Large intestine (tissue), 3 donors: Measurements from ENCODE around the gene ZNF618. TPM values are rescaled to one million over a fixed set of nuclear protein-coding genes. Genes with fewer than 3 reads are reported as not detected.

ENCODE experiments used
- DNase-seq, 2 donors: peaks; one replicate each; pipeline versions ENCODE4 v3.0.0 to v3.0.0-alpha.2; 2013
- H3K27ac ChIP-seq: one replicate; pipeline ENCODE4 v1.5.1; 2013; ENCODE audit warnings: low read length
- H3K27me3 ChIP-seq: 2 replicates; pipeline ENCODE4 v1.6.1; 2013; ENCODE audit warnings: low read length; ENCODE audit not compliant: control insufficient read depth, insufficient read depth
- H3K36me3 ChIP-seq: 2 replicates; pipeline ENCODE4 v1.6.1; 2013; ENCODE audit warnings: low read length; ENCODE audit not compliant: control insufficient read depth, insufficient read depth
- H3K4me1 ChIP-seq: one replicate; pipeline ENCODE4 v1.6.1; 2013; ENCODE audit warnings: low read length; ENCODE audit not compliant: control insufficient read depth, insufficient read depth
- H3K4me3 ChIP-seq: one replicate; pipeline ENCODE4 v1.5.1; 2013; ENCODE audit warnings: low read length
- H3K9me3 ChIP-seq: one replicate; pipeline ENCODE4 v1.6.1; 2013; ENCODE audit warnings: mild to moderate bottlenecking, low read depth, low read length, moderate library complexity; ENCODE audit not compliant: control insufficient read depth
- WGBS: methylation state at CpG from one replicate; pipeline ENCODE4 v1.1.5; 2013; ENCODE audit warnings: low lambda C conversion rate; ENCODE audit not compliant: insufficient coverage; 5-methylcytosine and 5-hydroxymethylcytosine counted together
- polyA plus RNA-seq: library from polyadenylated mRNA; unstranded; fragments of 120-200 nt; gene quantifications from one replicate; pipeline ENCODE4 v1.2.1, GENCODE V29; 2013

ZNF618 gene
- polyA plus RNA-seq, 1 donor, result 8.1 TPM

DNA sequence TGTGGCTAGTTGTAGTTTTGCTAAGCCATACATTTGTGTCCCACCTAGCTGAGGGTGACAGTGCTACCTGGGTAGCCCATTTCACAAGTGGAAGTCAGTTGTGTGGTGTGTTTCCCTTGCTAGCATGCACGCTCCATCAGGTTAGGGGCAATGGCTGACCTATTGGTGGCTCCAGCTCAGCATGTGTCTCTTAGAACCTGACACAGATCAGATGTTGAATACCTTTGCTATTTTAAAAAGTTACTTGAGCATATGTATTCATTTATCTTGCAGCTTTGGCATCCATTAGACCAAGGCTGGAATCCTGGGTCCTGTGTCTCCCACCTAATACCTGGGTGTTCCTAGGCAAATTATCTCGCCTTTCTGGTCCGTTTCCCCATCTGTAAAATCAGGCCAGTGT lies 44.8 kb downstream of the ZNF618 start:
- H3K36me3 ChIP-seq, result no peaks in the 10 kb centered on the region
- peaks cover 3% of the 10 kb centered on the region for H3K9me3 ChIP-seq
- H3K4me3 ChIP-seq, result no peak overlapping the region
- H3K27me3 ChIP-seq, result no peaks in the 10 kb centered on the region
- WGBS, result 80% methylated on average over 1 of the region's 3 CpGs
- no peak overlapping the region for H3K27ac ChIP-seq
- peaks cover 15% of the 10 kb centered on the region for H3K4me1 ChIP-seq
- DNase-seq, result no peak

DNA sequence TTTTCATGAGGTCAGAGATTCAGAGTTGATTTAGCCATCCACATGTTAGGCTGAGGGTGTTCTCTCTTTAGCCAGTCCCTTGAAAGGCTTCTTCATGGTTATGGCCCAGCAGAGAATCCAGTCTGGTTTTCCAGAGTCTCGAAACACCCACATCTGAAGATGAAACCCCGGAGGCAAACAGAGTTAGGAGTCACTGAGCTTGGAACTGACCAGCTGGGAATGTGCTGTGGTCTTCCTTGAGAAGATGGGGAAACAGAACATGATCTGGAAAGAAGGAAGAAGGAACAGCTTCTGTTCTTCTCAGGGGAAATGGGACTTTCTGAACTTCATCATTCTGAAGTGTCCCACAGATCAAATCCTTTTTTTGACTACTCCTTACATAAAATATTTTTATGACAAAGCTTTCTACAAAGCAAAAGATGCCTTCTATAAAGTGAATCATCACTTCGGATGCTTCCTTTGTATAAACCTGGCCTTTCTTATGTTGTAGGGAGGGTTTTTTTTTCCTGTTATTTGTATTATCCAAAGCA lies 45.4 kb downstream of the ZNF618 start:
- DNase-seq, result no peak
- no CpG with 5 or more reads among the region's 3 CpGs for WGBS
- Histone ChIP-seq H3K4me1 (peaks cover 12% of the 10 kb centered on the region), H3K4me3 (no peak overlapping the region), H3K27me3 (no peaks in the 10 kb centered on the region), H3K27ac (no peak overlapping the region), H3K36me3 (no peaks in the 10 kb centered on the region), H3K9me3 (peaks cover 7% of the 10 kb centered on the region)

DNA sequence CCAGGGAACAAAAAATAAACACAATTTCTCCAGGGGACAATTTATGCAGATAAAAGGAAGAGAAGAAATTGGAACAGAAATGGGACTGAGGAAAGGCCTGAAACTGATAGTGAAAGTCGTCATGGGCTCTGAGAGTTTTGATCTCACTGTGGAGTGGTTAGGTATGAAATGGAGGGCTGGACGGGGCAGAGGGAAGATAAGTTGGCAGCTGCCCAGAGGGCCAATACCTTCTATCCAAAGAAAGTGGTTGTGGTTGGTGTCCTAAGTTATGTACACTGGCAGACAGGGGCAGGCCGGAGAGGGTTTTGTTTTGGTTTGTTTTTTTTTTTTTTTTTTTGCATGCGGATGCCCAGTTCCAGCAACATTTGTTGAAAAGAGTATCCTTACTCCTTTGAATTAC lies 46.1 kb downstream of the ZNF618 start:
- H3K9me3 ChIP-seq, result peaks cover 7% of the 10 kb centered on the region
- H3K4me1 ChIP-seq, result peaks cover 10% of the 10 kb centered on the region
- WGBS, result 82% methylated on average over 2 of the region's 4 CpGs
- H3K4me3 ChIP-seq, result no peak overlapping the region
- H3K27ac ChIP-seq, result no peak overlapping the region
- no peaks in the 10 kb centered on the region for H3K36me3 ChIP-seq
- H3K27me3 ChIP-seq, result no peaks in the 10 kb centered on the region
- no peak for DNase-seq

DNA sequence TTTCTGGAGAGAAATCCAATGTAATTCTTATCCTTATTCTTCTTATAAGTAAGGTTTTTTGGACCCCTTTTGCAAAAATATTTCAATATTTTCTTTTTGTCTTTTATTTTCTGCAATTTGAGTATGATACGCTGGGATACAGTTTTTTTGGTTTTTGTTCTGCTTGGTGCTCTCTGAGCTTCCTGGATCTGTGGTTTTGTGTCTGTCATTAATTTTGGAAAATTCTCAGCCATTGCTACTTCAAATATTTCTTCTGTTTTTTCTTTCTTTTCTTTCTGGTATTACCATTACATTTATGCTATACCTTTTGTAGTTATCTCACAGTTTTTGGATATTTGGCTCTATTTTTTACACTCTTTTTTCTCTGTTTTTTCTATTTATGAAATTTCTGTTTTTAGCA lies 50.1 kb downstream of the ZNF618 start:
- peaks cover 12% of the 10 kb centered on the region for H3K9me3 ChIP-seq
- H3K4me3 ChIP-seq, result no peak overlapping the region
- no peaks in the 10 kb centered on the region for H3K27me3 ChIP-seq
- WGBS, result 100% methylated on average over 1 of the region's 1 CpG
- H3K36me3 ChIP-seq, result no peaks in the 10 kb centered on the region
- H3K27ac ChIP-seq, result no peak overlapping the region
- no peaks in the 10 kb centered on the region for H3K4me1 ChIP-seq
- no peak for DNase-seq

DNA sequence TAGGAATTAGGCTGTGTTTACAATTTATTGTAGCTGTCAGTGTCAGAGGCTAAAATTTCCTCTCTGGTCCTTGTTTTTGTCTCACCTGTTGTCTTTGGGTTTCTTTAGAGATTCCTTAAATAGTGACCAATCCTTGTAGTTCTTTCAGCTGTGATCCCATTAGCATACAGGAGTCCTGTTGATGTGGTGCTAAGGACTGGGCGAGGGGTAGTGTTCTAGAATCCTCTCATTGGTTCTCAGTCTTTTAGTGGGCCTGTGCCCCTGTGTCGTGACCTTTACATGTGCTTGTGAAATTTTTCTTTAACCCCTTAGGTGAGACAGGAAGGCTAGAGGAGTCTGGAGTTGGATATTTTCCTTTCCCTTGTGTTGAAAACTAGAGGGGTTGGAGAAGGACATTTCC lies 51.2 kb downstream of the ZNF618 start:
- no peak overlapping the region for H3K4me3 ChIP-seq

DNA sequence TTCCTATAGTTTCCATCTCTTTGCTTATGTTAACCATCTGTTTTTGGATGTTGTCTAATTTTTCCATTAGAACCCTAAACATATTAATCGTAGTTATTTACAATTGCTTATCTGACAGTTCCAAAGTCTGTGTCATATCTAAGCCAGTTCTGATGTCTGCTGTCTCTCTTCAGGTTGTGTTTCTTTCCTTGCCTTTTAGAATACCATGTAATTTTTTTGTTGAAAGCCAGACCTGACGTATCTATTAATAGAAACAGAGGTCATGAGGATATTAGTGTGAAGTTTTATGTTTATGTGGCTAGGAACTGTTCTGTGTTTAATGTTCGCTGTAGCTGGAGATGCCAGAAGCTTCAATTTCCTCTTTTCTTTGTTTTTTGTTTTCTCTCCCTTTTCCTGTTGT lies 52.2 kb downstream of the ZNF618 start:
- H3K27ac ChIP-seq, result no peak overlapping the region
- whole genome bisulfite sequencing, result no CpG with 5 or more reads among the region's 3 CpGs
- no peak for DNase-seq
- peaks cover 12% of the 10 kb centered on the region for H3K9me3 ChIP-seq
- no peaks in the 10 kb centered on the region for H3K27me3 ChIP-seq
- H3K36me3 ChIP-seq, result no peaks in the 10 kb centered on the region
- H3K4me3 ChIP-seq, result no peak overlapping the region
- no peaks in the 10 kb centered on the region for H3K4me1 ChIP-seq

More for the DNA sequence above, 51.2 kb downstream of the ZNF618 start:
- Histone ChIP-seq H3K4me1 (no peaks in the 10 kb centered on the region), H3K9me3 (peaks cover 12% of the 10 kb centered on the region), H3K36me3 (no peaks in the 10 kb centered on the region), H3K27me3 (no peaks in the 10 kb centered on the region), H3K27ac (no peak overlapping the region)
- no peak for DNase-seq
- no CpG with 5 or more reads among the region's 2 CpGs for WGBS

DNA sequence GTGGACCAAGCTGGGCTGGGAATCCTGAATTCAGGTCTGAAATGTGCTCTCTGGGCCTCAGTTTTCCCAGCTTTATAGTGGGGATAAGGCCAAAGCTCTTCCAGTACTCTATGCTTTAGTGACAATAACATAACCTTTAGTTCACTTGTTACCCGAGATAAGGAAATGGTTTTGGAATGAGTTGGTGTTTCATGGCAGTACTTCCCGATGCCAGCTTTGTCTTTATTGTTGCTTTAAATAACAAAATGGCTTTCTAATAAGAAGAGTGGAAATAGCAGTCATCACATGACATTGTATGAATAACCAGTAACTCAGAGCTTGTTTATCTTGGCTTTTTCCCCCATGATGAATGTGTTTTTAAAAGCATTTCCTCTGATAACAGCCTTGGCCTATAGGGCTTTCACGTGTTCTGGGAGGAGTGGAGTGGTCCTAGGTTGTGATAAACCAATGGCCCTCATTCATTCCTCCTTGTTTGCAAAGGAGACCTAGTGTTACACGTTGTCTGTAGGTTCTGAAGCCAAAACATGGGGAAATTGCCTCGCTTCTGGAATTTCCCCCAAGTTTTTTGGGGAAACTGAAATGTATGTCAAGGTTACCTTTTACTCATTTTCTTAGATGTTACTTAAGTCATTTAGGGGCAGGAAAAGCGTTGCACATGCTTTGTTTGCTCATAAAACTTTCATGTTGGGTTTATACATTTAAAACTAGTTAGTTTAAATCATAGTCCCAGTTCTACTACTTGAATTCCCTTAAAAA lies 53.7 kb downstream of the ZNF618 start:
- Histone ChIP-seq H3K27me3 (no peaks in the 10 kb centered on the region), H3K36me3 (no peaks in the 10 kb centered on the region), H3K4me1 (no peaks in the 10 kb centered on the region), H3K27ac (no peak overlapping the region), H3K9me3 (peaks cover 12% of the 10 kb centered on the region), H3K4me3 (no peak overlapping the region)
- DNase-seq, result no peak
- 83% methylated on average over 1 of the region's 6 CpGs for WGBS

DNA sequence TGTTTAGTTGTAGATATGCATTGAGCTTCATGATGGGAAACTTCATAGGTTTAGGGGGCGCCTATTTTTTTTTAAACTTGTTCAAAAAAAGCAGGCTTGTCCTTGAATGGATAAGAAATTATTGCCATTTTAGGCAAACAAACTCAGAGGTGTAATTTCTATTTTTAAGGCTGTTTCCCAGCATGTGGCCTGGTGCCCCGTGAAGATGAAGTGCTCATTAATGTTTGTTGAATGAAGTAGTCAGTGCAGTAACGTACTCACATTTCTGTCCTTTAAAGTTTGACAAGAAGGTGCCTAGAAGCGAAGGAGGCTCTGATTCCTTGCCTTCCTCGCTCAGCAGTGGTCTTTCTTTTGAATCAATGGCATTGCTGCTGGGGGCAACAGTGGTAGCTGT lies 54.3 kb downstream of the ZNF618 start:
- no peak overlapping the region for H3K27ac ChIP-seq

DNA sequence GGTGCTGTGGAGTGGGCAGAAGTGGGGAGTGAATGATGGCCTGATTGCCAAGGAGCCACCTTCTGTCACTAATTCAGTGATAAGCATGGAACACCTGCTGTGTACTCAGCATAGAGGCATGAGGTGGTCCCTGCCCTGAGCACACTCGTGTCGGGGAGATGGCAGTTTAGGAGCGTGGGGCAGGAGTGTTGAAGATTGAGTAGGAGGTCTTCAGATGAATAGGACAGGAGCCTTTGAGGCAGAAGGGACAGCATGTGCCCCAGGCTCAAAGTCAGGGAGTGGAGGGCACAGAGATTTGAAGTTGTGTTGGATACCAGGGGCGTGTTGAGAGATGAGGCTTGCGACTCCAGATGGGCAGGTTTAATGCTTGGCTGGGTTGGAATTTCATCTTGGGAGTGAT lies 55.0 kb downstream of the ZNF618 start:
- 100% methylated on average over 1 of the region's 5 CpGs for WGBS
- H3K9me3 ChIP-seq, result peaks cover 6% of the 10 kb centered on the region
- DNase-seq, result no peak
- H3K36me3 ChIP-seq, result no peaks in the 10 kb centered on the region
- H3K27ac ChIP-seq, result no peak overlapping the region
- H3K27me3 ChIP-seq, result no peaks in the 10 kb centered on the region
- no peak overlapping the region for H3K4me3 ChIP-seq
- H3K4me1 ChIP-seq, result no peaks in the 10 kb centered on the region

More for the DNA sequence above, 54.3 kb downstream of the ZNF618 start:
- WGBS, result no CpG with 5 or more reads among the region's 5 CpGs
- Histone ChIP-seq H3K27me3 (no peaks in the 10 kb centered on the region), H3K4me3 (no peak overlapping the region), H3K4me1 (no peaks in the 10 kb centered on the region), H3K9me3 (peaks cover 12% of the 10 kb centered on the region), H3K36me3 (no peaks in the 10 kb centered on the region)
- DNase-seq, result no peak

DNA sequence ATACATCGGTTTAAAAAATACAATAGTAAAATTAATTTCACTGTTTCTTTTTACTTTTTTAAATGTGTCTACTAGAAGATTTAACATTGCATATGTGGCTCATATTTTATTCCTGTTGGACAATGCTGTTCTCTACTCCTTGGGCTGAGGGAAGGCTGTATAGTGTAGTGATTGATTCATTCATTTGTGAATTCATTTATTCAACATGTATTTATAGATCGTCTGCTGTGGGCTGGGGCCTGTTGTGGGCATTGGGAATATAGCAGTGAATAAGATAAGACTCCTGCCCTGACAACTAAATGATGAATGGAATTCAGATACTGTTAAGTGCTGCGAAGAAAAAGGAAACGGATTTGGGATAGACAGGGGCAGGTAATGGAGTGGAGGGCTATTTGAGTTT lies 55.7 kb downstream of the ZNF618 start:
- Histone ChIP-seq H3K4me3 (no peak overlapping the region), H3K27me3 (no peaks in the 10 kb centered on the region), H3K36me3 (no peaks in the 10 kb centered on the region), H3K27ac (no peak overlapping the region), H3K4me1 (no peaks in the 10 kb centered on the region), H3K9me3 (peaks cover 5% of the 10 kb centered on the region)
- WGBS, result 100% methylated on average over 3 of the region's 4 CpGs
- DNase-seq, result no peak
